ENCODE data around the gene QSOX1.

- no peak for TF ChIP-seq CTCF (IDR thresholded peaks at IDR 0.05 in 4 of 5, conservative IDR thresholded peaks at IDR 0.05 in 1 of 5)
- no peak for TF ChIP-seq POLR2A (IDR thresholded peaks at IDR 0.05)
Measured at GRCh38 chr1:180185971-180186645, 31.4 kb downstream of the QSOX1 start.
